ENCODE measurements around the gene TRIM2. TPM values are rescaled to one million over a fixed set of nuclear protein-coding genes. Genes with fewer than 3 reads are reported as not detected.

TRIM2 gene
- total RNA-seq, 1 experiment from 2014 or later, result 49.6 TPM

DNA sequence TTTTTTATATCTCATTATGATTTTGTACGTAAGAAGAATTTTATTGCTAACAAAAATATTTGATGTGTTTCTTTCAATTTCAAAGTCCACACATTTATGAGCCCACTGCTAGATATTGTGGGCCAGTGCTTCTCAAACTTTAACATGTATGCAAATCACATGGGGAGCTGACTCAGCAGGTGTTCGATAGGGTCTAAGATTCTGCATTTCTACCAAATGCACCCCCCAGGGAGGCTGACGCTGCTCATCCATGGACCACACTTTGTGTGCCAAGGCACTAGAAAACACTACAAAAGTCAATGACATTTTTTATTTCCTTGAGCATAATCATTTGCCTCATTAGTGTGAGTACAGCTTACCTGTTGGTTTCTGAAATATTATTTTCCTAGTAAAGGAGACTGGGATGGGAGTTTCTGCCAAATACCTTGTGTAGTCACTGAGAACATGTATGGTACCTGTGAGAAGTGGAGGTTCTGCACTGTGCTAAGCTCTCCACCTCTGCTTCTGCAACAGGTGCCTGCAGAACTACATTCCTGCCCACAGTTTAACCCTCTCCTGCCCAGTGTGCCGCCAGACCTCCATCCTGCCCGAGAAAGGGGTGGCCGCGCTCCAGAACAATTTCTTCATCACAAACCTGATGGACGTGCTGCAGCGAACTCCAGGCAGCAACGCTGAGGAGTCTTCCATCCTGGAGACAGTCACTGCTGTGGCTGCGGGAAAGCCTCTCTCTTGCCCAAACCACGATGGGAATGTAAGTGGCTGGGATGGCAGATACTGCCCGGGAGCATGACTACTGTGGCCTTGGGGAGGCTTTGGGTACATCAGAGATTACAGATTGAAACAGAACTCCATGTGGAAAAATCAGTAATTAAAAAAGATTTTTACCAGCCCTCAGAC, 71.4 kb downstream of the TRIM2 start:
- no peaks in the 10 kb centered on the region for H3K9me3 Mint-ChIP-seq (ENCODE audit: low read depth, unreplicated experiment)
- no peaks in the 10 kb centered on the region for H3K27me3 Mint-ChIP-seq (ENCODE audit: unreplicated experiment)
- no peak overlapping the region for H3K4me3 Mint-ChIP-seq (ENCODE audit: low read depth, unreplicated experiment)
- no TSS peak for BruUV-seq (replicated peaks)
- CTCF ChIA-PET, result no interaction called here
- H3K36me3 Mint-ChIP-seq (ENCODE audit: insufficient read depth, unreplicated experiment), result peaks cover 10% of the 10 kb centered on the region
- peaks cover 22% of the 10 kb centered on the region for H3K4me1 Mint-ChIP-seq (ENCODE audit: low read depth, unreplicated experiment)
- TF ChIP-seq, protein P1, sequence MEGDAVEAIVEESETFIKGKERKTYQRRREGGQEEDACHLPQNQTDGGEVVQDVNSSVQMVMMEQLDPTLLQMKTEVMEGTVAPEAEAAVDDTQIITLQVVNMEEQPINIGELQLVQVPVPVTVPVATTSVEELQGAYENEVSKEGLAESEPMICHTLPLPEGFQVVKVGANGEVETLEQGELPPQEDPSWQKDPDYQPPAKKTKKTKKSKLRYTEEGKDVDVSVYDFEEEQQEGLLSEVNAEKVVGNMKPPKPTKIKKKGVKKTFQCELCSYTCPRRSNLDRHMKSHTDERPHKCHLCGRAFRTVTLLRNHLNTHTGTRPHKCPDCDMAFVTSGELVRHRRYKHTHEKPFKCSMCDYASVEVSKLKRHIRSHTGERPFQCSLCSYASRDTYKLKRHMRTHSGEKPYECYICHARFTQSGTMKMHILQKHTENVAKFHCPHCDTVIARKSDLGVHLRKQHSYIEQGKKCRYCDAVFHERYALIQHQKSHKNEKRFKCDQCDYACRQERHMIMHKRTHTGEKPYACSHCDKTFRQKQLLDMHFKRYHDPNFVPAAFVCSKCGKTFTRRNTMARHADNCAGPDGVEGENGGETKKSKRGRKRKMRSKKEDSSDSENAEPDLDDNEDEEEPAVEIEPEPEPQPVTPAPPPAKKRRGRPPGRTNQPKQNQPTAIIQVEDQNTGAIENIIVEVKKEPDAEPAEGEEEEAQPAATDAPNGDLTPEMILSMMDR (IDR thresholded peaks at IDR 0.05; ENCODE audit: unreplicated experiment), result no peak
- no peak overlapping the region for H3K27ac Mint-ChIP-seq (ENCODE audit: unreplicated experiment)
- intact Hi-C loops (cut with micrococcal nuclease; ENCODE audit: unreplicated experiment), result no loop called here
- no peak for DNase-seq

GRCh38 chr4:153276971-153277370, 72.7 kb downstream of the TRIM2 start:
- TF ChIP-seq, protein P1 (IDR thresholded peaks at IDR 0.05; ENCODE audit: unreplicated experiment), result no peak
- H3K9me3 Mint-ChIP-seq (ENCODE audit: low read depth, unreplicated experiment), result no peaks in the 10 kb centered on the region
- DNase-seq, result no peak
- intact Hi-C loops (cut with micrococcal nuclease; ENCODE audit: unreplicated experiment), result no loop called here
- H3K36me3 Mint-ChIP-seq (ENCODE audit: insufficient read depth, unreplicated experiment), result peaks cover 10% of the 10 kb centered on the region
- H3K27me3 Mint-ChIP-seq (ENCODE audit: unreplicated experiment), result no peaks in the 10 kb centered on the region
- no TSS peak for BruUV-seq (replicated peaks)
- CTCF ChIA-PET, result no interaction called here
- H3K4me3 Mint-ChIP-seq (ENCODE audit: low read depth, unreplicated experiment), result no peak overlapping the region
- peaks cover 22% of the 10 kb centered on the region for H3K4me1 Mint-ChIP-seq (ENCODE audit: low read depth, unreplicated experiment)
- H3K27ac Mint-ChIP-seq (ENCODE audit: unreplicated experiment), result no peak overlapping the region

DNA sequence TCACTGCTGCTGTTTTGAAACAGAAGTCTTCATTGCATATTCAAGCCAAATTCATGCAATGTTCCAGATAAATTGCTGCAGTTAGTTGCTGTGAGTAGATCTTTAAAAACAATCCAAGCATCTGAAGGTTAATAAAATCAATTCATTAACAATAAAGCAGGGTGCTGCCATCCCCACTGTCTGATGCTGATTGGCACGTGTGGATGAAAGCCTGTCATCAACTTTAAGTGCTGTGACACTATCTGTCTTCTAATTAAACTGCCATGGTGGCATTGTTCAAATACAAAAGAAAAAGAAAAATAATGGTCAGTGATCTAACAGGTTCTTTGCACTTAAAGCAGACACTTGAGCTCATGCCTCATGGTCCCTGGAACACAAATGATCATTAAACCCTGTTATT, 77.2 kb downstream of the TRIM2 start:
- H3K27ac Mint-ChIP-seq (ENCODE audit: unreplicated experiment), result no peak overlapping the region
- no TSS peak for BruUV-seq (replicated peaks)
- no peak for DNase-seq
- TF ChIP-seq, protein P1 (IDR thresholded peaks at IDR 0.05; ENCODE audit: unreplicated experiment), result no peak
- intact Hi-C loops (cut with micrococcal nuclease; ENCODE audit: unreplicated experiment), result no loop called here
- no peaks in the 10 kb centered on the region for H3K36me3 Mint-ChIP-seq (ENCODE audit: insufficient read depth, unreplicated experiment)
- no peaks in the 10 kb centered on the region for H3K4me1 Mint-ChIP-seq (ENCODE audit: low read depth, unreplicated experiment)
- CTCF ChIA-PET, result no interaction called here
- H3K4me3 Mint-ChIP-seq (ENCODE audit: low read depth, unreplicated experiment), result no peak overlapping the region
- no peaks in the 10 kb centered on the region for H3K27me3 Mint-ChIP-seq (ENCODE audit: unreplicated experiment)
- no peaks in the 10 kb centered on the region for H3K9me3 Mint-ChIP-seq (ENCODE audit: low read depth, unreplicated experiment)

- H3K9me3 Mint-ChIP-seq (ENCODE audit: low read depth, unreplicated experiment), result no peaks in the 10 kb centered on the region
These were observed 77.8 kb downstream of the TRIM2 start for GRCh38 chr4:153282023-153282422.

More at GRCh38 chr4:153282023-153282422, 77.8 kb downstream of the TRIM2 start:
- TF ChIP-seq, protein P1 (IDR thresholded peaks at IDR 0.05; ENCODE audit: unreplicated experiment), result no peak
- Mint-ChIP-seq H3K4me1 (ENCODE audit: low read depth, unreplicated experiment) (no peaks in the 10 kb centered on the region), H3K27ac (ENCODE audit: unreplicated experiment) (no peak overlapping the region), H3K27me3 (ENCODE audit: unreplicated experiment) (no peaks in the 10 kb centered on the region), H3K36me3 (ENCODE audit: insufficient read depth, unreplicated experiment) (no peaks in the 10 kb centered on the region), H3K4me3 (ENCODE audit: low read depth, unreplicated experiment) (no peak overlapping the region)
- CTCF ChIA-PET, result no interaction called here
- DNase-seq, result no peak
- intact Hi-C loops (cut with micrococcal nuclease; ENCODE audit: unreplicated experiment), result no loop called here
- BruUV-seq (replicated peaks), result no TSS peak
